Measurements from ENCODE around the gene FBXO3. TPM values are rescaled to one million over a fixed set of nuclear protein-coding genes. Genes with fewer than 3 reads are reported as not detected.

The FBXO3 gene
- total and polyA plus RNA-seq, 2 experiments from 2014 or later = 12.5 to 28.4 TPM

DNA sequence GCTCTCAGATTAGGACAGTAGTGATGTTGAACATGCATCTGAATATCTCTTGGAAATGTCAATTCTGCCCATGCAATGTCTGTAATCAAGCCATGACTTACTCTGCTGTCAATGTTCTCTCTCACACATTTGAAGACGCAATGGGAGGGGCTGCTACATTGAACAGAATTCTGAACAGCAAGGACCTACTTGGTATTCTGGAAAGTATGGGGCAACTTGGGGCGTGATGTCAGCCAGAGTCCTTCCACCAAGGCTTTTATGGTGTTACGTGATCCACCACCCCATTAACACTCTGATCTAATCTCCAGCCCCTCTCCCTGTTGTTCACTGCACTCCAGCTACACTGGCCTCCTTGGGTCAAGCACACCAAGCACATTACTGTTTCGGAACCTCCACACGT, 31.0 kb downstream of the FBXO3 start (continued):
- TF ChIP-seq, protein P1, sequence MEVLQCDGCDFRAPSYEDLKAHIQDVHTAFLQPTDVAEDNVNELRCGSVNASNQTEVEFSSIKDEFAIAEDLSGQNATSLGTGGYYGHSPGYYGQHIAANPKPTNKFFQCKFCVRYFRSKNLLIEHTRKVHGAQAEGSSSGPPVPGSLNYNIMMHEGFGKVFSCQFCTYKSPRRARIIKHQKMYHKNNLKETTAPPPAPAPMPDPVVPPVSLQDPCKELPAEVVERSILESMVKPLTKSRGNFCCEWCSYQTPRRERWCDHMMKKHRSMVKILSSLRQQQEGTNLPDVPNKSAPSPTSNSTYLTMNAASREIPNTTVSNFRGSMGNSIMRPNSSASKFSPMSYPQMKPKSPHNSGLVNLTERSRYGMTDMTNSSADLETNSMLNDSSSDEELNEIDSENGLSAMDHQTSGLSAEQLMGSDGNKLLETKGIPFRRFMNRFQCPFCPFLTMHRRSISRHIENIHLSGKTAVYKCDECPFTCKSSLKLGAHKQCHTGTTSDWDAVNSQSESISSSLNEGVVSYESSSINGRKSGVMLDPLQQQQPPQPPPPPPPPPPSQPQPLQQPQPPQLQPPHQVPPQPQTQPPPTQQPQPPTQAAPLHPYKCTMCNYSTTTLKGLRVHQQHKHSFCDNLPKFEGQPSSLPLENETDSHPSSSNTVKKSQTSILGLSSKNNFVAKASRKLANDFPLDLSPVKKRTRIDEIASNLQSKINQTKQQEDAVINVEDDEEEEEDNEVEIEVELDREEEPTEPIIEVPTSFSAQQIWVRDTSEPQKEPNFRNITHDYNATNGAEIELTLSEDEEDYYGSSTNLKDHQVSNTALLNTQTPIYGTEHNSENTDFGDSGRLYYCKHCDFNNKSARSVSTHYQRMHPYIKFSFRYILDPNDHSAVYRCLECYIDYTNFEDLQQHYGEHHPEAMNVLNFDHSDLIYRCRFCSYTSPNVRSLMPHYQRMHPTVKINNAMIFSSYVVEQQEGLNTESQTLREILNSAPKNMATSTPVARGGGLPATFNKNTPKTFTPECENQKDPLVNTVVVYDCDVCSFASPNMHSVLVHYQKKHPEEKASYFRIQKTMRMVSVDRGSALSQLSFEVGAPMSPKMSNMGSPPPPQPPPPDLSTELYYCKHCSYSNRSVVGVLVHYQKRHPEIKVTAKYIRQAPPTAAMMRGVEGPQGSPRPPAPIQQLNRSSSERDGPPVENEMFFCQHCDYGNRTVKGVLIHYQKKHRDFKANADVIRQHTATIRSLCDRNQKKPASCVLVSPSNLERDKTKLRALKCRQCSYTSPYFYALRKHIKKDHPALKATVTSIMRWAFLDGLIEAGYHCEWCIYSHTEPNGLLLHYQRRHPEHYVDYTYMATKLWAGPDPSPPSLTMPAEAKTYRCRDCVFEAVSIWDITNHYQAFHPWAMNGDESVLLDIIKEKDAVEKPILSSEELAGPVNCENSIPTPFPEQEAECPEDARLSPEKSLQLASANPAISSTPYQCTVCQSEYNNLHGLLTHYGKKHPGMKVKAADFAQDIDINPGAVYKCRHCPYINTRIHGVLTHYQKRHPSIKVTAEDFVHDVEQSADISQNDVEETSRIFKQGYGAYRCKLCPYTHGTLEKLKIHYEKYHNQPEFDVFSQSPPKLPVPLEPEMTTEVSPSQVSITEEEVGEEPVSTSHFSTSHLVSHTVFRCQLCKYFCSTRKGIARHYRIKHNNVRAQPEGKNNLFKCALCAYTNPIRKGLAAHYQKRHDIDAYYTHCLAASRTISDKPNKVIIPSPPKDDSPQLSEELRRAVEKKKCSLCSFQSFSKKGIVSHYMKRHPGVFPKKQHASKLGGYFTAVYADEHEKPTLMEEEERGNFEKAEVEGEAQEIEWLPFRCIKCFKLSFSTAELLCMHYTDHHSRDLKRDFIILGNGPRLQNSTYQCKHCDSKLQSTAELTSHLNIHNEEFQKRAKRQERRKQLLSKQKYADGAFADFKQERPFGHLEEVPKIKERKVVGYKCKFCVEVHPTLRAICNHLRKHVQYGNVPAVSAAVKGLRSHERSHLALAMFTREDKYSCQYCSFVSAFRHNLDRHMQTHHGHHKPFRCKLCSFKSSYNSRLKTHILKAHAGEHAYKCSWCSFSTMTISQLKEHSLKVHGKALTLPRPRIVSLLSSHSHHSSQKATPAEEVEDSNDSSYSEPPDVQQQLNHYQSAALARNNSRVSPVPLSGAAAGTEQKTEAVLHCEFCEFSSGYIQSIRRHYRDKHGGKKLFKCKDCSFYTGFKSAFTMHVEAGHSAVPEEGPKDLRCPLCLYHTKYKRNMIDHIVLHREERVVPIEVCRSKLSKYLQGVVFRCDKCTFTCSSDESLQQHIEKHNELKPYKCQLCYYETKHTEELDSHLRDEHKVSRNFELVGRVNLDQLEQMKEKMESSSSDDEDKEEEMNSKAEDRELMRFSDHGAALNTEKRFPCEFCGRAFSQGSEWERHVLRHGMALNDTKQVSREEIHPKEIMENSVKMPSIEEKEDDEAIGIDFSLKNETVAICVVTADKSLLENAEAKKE (CRISPR knock-in tag; IDR thresholded peaks at IDR 0.05) = no peak
- TF ChIP-seq ZNF114 (CRISPR knock-in tag; IDR thresholded peaks at IDR 0.05) (no peak), JUNB (IDR thresholded peaks at IDR 0.05; ENCODE audit: unreplicated experiment) (no peak), ZNF331 (CRISPR knock-in tag; IDR thresholded peaks at IDR 0.05; ENCODE audit: low read depth) (no peak), EZH2phosphoT487 (IDR thresholded peaks at IDR 0.05; ENCODE audit: unreplicated experiment) (no peak)
- TF ChIP-seq, protein P2, sequence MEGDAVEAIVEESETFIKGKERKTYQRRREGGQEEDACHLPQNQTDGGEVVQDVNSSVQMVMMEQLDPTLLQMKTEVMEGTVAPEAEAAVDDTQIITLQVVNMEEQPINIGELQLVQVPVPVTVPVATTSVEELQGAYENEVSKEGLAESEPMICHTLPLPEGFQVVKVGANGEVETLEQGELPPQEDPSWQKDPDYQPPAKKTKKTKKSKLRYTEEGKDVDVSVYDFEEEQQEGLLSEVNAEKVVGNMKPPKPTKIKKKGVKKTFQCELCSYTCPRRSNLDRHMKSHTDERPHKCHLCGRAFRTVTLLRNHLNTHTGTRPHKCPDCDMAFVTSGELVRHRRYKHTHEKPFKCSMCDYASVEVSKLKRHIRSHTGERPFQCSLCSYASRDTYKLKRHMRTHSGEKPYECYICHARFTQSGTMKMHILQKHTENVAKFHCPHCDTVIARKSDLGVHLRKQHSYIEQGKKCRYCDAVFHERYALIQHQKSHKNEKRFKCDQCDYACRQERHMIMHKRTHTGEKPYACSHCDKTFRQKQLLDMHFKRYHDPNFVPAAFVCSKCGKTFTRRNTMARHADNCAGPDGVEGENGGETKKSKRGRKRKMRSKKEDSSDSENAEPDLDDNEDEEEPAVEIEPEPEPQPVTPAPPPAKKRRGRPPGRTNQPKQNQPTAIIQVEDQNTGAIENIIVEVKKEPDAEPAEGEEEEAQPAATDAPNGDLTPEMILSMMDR (conservative IDR thresholded peaks at IDR 0.05; ENCODE audit: low read depth in 2 of 2) = no peak
- TF ChIP-seq, protein P3, sequence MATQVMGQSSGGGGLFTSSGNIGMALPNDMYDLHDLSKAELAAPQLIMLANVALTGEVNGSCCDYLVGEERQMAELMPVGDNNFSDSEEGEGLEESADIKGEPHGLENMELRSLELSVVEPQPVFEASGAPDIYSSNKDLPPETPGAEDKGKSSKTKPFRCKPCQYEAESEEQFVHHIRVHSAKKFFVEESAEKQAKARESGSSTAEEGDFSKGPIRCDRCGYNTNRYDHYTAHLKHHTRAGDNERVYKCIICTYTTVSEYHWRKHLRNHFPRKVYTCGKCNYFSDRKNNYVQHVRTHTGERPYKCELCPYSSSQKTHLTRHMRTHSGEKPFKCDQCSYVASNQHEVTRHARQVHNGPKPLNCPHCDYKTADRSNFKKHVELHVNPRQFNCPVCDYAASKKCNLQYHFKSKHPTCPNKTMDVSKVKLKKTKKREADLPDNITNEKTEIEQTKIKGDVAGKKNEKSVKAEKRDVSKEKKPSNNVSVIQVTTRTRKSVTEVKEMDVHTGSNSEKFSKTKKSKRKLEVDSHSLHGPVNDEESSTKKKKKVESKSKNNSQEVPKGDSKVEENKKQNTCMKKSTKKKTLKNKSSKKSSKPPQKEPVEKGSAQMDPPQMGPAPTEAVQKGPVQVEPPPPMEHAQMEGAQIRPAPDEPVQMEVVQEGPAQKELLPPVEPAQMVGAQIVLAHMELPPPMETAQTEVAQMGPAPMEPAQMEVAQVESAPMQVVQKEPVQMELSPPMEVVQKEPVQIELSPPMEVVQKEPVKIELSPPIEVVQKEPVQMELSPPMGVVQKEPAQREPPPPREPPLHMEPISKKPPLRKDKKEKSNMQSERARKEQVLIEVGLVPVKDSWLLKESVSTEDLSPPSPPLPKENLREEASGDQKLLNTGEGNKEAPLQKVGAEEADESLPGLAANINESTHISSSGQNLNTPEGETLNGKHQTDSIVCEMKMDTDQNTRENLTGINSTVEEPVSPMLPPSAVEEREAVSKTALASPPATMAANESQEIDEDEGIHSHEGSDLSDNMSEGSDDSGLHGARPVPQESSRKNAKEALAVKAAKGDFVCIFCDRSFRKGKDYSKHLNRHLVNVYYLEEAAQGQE (IDR thresholded peaks at IDR 0.05; ENCODE audit: unreplicated experiment) = no peak
- TF ChIP-seq, protein P4, sequence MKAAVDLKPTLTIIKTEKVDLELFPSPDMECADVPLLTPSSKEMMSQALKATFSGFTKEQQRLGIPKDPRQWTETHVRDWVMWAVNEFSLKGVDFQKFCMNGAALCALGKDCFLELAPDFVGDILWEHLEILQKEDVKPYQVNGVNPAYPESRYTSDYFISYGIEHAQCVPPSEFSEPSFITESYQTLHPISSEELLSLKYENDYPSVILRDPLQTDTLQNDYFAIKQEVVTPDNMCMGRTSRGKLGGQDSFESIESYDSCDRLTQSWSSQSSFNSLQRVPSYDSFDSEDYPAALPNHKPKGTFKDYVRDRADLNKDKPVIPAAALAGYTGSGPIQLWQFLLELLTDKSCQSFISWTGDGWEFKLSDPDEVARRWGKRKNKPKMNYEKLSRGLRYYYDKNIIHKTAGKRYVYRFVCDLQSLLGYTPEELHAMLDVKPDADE (IDR thresholded peaks at IDR 0.05) = no peak
